ENCODE results near the gene PSD.

PSD gene

DNA sequence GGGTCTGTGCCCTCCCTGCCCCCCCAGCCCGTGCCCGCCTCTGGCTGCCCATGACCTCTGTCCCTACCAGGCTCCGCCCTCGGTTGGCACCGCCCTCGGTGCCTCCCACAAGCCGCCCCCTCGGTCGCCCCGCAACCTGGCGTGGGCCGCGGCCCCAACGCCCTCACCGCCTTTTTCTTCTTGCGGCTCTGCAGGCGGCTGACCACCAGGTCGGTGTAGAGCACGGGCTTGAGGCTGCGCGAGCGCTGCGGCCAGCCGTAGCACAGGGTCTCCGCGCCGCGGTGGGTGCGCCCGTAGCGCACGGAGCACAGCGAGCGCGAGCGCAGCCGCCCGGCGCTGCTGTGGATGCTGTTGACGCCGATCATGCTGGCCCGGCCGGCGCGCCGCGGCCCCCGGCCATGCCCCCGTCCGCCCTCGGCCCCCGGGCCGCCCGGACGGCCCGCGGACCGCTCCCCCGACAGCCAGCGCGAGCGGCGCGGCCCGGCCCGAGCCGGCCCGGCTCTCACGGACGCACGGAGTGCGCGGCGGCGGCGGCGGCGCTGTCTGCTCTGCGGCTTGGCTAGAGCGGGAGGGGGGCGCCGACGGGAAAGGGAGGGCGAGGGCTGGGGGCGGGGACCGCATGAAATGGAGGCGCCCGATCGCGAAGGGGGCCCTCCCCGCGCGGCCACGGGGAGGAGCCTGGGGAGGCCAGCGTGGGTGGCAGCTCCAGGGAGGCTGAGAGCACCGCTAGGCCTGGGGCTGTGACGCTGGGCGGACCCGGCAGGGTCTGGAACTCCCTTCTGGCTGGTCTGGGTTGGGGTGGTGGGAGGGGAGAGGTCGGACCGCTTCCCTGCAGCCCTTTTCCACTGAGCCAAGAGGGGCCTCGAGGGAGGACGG lies 9.6 kb downstream of the PSD start:
- DNase-seq, result peak; percentile 7

DNA sequence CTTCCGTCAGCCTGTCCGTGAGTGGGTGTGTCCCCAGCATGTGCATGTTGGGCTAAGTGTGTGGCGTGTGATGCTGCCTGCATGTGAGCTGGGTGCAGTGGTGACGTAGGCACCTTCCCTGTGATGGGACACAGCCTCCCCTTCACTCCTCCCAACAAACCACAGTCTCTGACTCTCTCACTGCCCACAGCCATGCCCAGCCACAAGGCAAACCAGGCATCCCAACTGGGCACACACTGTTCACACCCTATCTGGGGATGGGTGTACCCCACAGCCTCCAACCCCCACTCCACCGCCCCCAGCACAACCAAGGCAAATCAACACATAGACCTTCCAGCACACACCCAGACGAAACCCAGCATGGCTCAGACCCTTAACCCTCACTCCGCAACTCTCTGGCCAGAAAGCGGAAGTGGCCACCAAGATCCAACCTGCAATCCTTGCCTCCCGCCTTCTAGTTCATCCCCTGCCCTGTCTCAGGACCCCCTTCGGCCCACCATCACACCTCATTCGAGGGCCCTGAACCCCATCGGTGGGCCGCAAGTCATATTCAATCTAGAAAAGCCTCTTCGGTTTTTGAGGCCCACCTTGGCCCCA lies 10.4 kb downstream of the PSD start:
- in situ Hi-C loops (cut with HindIII; ENCODE audit: low pct_ligation_motif_present, low pct_unique_long_range_greater_than_20kb, low sequenced_read_pairs), result no loop called here
- no peak for DNase-seq

More for the DNA sequence above, 9.6 kb downstream of the PSD start:
- in situ Hi-C loops (cut with HindIII; ENCODE audit: low pct_ligation_motif_present, low pct_unique_long_range_greater_than_20kb, low sequenced_read_pairs), result no loop called here

DNA sequence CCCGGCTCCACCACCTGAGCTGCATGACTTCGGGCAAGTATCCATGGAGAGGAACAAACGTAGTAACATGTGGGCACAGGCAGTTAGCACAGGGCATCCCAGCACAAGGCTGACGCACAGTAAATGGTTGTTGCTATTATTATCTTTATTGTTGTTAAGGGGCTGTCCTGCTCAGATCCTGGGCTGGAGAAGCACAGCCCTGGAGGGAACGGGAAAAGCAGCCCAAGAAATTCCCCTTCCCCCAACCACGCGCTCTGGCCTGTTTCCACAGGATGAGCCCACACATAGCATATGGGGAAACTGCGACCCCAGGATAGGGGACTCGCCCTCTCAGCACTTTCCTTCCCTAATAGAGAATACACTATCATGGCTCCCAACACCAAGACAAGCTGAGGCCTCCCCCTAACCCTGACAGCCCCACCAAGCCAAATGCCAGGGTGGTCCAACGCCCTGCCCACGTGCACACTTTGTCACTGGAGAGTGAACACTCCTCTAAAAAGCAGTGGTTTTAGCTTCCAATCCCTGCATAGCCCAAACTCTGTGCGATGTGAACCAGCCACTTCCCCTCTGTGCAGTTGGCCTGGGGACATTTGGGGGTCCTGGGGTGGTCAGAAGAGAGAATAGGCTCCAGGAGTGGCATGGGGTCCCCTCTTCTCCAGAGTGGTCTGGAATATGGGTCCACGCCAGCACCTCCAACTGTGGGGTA lies 11.0 kb downstream of the PSD start:
- no peak for DNase-seq
- in situ Hi-C loops (cut with HindIII; ENCODE audit: low pct_ligation_motif_present, low pct_unique_long_range_greater_than_20kb, low sequenced_read_pairs), result no loop called here

DNA sequence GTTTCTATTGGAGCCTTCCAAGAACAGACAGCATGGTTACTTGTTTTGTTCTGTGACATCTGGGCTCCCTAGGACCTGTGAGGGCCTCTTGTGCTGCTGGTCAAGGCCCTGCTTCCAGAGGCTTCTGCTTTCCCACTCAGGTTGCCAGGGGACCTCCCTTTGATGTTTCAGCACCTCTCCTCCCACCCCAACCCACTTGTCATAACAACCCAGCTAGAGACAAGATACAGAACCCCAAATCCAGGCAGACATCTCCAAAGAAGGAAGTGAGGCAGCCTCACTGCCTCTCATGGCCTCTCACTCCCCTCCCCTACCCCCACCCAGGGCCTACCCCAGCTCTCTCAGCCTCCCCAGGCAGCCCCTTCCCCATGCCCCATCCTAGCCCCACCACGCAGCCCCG lies 11.8 kb downstream of the PSD start:
- in situ Hi-C loops (cut with HindIII; ENCODE audit: low pct_ligation_motif_present, low pct_unique_long_range_greater_than_20kb, low sequenced_read_pairs), result no loop called here
- no peak for DNase-seq

DNA sequence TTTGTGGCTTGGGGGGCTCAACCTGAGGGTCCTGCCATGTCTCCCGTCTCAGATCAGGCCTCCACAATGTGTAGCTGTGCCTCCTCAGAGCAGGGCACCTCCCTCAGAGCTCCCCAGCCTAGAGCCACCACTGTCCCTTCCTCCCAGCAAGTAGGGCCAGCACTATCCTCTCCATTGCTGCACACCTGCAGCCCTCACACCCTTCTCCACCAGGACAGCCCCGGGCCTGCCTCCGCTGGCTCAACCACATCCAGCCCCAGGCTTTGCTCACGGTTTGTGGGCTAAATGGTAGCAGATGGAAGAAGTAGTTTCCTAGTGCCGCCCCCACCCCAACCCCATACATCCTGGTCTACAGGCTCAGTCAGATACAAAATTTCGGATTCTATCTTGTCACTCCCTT lies 13.0 kb downstream of the PSD start:
- in situ Hi-C loops (cut with HindIII; ENCODE audit: low pct_ligation_motif_present, low pct_unique_long_range_greater_than_20kb, low sequenced_read_pairs), result no loop called here
- no peak for DNase-seq

DNA sequence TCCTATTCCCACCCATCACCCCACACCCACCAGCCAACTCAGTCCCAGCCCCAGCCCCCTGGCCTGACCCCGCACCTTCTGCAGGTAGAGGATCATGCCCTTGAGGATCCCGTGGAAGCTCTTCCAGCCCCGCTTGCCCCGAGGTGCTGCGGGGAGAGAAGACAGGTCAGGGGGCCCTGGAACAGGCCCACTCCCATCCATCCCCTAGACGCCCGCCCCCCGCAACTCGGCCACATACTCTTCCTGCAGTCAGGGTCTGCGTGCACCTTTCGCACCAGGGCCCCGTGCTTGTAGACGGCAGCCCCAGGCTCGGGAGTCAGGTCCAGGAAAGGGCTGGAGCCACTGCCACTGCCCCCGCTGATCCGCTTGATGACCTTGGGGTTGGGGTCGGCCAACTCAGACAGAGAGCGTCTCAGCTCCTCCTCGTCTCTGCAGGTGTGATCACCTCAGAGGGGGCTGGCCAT lies 13.4 kb downstream of the PSD start:
- in situ Hi-C loops (cut with HindIII; ENCODE audit: low pct_ligation_motif_present, low pct_unique_long_range_greater_than_20kb, low sequenced_read_pairs), result no loop called here
- no peak for DNase-seq

DNA sequence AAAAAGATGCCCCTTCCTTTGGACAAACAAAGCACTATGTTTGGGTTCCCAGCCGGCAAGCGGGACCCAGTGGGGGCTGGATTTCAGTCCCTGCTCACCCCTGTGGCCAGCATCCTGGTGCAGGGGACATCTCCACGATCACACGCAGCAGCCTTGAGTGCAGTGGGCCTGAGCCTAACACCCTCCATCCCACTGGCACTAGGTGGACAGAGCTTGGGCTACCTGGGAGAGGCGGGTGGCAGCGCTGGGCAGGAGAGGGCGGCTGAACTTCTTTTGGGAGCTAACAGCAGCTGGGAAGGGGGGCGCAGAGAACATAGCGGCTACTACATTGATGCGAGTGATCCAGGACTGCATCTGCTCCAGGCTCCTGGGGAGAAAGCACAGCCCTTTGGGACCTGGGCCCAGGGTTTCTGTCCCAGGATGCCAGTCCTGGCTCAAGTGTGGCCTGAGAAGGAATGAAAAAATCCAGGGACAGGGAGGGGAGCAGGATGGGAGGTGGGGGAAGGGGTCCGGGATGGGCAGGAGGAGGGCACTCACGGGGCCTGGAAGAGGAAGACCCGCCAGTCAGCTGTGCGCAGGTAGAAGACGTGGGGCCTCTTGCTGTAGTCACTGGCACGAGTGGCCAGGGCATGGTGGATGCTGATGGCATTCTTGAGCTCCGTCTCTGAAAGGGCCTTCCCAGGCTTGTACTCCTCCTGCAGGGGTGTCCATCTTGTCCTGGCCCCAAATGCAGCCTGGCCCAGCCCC lies 14.1 kb downstream of the PSD start:
- in situ Hi-C loops (cut with HindIII; ENCODE audit: low pct_ligation_motif_present, low pct_unique_long_range_greater_than_20kb, low sequenced_read_pairs), result no loop called here
- DNase-seq, result no peak

DNA sequence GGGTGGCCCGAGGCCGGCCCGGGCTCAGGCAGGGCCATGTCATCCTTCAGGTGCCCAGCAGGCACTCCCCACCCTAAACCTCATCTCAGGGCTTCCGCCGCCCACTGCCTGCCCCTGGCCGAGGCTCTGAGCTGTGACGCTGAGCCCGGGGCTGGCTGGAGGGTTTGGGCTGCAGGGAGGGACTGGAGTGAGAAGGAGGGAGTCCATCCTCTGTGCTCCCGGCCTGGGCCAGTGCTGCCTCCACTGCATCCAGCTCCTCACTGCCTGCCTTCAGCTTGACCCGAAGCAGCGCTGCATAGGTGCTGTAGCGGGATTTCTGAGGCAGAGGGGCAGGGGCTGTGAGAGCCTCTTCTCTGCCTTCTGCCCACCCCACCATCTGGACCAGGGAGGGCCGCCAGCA lies 15.5 kb downstream of the PSD start:
- DNase-seq, result no peak
- in situ Hi-C loops (cut with HindIII; ENCODE audit: low pct_ligation_motif_present, low pct_unique_long_range_greater_than_20kb, low sequenced_read_pairs), result no loop called here

DNA sequence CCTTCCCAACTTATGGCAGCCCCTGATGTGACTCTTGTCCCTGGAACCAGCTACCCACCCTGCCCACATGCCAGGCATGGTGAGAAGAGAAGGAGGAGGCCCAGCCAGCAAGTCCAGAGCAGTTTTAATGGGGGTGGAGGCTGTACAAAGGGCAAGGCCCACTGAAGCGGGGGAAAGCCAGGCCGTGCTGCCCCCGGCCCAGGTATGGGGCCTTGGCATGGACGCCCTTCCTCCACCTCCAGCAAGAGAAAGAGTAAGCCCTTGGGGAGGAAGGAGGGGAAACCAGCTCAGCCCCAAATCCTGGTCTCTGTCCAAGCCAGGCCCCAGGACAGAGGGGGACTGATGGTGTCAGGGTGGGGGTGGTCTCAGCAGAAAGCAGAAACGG lies 16.1 kb downstream of the PSD start:
- in situ Hi-C loops (cut with HindIII; ENCODE audit: low pct_ligation_motif_present, low pct_unique_long_range_greater_than_20kb, low sequenced_read_pairs), result no loop called here
- no peak for DNase-seq

DNA sequence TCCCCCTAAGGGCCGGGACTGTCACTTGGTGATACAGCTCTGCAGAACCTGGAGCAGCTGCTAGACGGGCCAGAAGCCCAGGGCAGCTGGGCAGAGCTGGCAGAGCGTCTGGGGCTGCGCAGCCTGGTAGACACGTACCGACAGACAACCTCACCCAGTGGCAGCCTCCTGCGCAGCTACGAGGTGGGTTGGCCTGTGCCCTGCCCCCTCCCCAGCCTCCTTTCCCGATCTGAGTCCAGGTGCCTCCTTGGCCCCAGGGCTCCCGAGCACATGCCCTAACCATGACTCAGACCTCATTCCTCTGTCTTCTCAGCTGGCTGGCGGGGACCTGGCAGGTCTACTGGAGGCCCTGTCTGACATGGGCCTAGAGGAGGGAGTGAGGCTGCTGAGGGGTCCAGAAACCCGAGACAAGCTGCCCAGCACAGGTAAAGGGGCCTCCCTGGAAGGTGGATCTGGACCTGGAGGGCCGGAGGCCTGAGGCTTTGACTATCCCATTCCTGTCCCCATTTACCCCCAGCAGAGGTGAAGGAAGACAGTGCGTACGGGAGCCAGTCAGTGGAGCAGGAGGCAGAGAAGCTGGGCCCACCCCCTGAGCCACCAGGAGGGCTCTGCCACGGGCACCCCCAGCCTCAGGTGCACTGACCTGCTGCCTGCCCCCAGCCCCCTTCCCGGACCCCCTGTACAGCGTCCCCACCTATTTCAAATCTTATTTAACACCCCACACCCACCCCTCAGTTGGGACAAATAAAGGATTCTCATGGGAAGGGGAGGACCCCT lies 16.7 kb downstream of the PSD start:
- in situ Hi-C loops (cut with HindIII; ENCODE audit: low pct_ligation_motif_present, low pct_unique_long_range_greater_than_20kb, low sequenced_read_pairs), result no loop called here
- DNase-seq, result peak; percentile 86

DNA sequence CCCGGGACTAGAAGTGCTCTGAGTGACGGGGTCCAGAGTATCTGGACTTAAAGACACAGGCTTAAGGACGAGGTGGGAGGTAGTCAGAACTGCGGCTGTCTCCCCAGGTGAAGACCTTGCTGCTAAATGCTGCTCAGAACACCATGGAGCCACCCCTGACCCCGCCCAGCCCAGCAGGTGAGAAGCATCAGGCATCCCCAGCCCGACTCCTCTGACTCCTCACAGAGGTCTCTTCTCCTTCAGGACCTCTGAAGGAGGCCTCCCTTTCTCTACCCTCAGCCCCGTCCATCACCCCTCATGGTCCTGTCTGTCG lies 17.3 kb downstream of the PSD start:
- in situ Hi-C loops (cut with HindIII; ENCODE audit: low pct_ligation_motif_present, low pct_unique_long_range_greater_than_20kb, low sequenced_read_pairs), result no loop called here
- DNase-seq, result no peak

DNA sequence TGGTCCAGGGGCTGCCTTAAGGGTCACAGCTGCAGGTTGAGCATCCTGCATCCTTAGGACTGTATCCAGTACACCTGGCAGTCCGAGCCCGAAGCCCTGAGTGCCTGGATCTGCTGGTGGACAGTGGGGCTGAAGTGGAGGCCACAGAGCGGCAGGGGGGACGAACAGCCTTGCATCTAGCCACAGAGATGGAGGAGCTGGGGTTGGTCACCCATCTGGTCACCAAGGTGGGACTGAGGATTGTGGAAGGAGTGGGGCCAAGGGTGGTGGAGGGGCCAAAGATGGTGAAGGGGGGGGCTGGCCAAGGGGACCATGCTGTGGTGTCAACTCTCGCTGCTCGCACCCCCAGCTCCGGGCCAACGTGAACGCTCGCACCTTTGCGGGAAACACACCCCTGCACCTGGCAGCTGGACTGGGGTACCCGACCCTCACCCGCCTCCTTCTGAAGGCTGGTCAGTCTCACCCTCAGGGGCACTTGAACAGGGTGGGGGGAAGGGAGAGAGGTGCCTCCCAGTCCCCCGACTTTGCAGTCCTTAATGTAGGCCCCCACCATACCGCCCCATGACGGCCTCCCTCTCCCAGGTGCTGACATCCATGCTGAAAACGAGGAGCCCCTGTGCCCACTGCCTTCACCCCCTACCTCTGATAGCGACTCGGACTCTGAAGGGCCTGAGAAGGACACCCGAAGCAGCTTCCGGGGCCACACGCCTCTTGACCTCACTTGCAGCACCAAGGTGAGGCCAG lies 17.8 kb downstream of the PSD start:
- in situ Hi-C loops (cut with HindIII; ENCODE audit: low pct_ligation_motif_present, low pct_unique_long_range_greater_than_20kb, low sequenced_read_pairs), result no loop called here
- no peak for DNase-seq

DNA sequence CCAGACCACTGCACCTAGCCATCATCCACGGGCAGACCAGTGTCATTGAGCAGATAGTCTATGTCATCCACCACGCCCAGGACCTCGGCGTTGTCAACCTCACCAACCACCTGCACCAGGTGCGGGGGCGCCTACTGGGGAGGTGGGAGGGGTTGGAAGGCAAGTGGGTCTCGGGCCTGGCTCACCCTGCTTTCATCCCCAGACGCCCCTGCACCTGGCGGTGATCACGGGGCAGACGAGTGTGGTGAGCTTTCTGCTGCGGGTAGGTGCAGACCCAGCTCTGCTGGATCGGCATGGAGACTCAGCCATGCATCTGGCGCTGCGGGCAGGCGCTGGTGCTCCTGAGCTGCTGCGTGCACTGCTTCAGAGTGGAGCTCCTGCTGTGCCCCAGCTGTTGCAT lies 18.5 kb downstream of the PSD start:
- in situ Hi-C loops (cut with HindIII; ENCODE audit: low pct_ligation_motif_present, low pct_unique_long_range_greater_than_20kb, low sequenced_read_pairs), result no loop called here
- no peak for DNase-seq

DNA sequence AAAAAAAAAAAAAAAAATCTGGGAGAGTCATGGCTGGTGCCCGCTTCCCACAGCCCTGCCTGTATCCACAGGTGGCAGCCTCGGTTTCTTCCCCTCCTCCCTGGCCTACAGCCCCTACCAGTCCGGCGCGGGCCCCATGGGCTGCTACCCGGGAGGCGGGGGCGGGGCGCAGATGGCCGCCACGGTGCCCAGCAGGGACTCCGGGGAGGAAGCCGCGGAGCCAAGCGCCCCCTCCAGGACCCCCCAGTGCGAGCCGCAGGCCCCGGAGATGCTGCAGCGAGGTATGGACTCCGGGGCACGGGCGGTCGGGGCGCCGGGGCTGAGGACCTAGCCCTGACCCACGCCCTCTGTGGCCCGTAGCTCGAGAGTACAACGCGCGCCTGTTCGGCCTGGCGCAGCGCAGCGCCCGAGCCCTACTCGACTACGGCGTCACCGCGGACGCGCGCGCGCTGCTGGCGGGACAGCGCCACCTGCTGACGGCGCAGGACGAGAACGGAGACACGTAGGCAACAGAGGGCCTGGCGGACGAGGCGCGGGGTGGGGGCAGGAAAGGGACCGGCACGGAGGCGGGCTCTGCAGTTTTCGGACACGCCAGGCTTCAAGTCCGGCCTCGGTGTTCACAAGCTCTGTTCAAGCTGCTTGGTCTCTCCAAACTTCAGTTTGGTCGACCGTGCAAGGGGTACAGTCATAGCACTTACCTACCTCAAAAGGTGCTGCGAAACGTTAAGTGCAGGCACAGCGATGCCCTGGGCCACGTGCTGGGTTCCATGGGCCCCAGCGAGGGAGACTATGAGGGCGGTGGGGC lies 19.2 kb downstream of the PSD start:
- in situ Hi-C loops (cut with HindIII; ENCODE audit: low pct_ligation_motif_present, low pct_unique_long_range_greater_than_20kb, low sequenced_read_pairs), result no loop called here
- DNase-seq, result peak; percentile 88

DNA sequence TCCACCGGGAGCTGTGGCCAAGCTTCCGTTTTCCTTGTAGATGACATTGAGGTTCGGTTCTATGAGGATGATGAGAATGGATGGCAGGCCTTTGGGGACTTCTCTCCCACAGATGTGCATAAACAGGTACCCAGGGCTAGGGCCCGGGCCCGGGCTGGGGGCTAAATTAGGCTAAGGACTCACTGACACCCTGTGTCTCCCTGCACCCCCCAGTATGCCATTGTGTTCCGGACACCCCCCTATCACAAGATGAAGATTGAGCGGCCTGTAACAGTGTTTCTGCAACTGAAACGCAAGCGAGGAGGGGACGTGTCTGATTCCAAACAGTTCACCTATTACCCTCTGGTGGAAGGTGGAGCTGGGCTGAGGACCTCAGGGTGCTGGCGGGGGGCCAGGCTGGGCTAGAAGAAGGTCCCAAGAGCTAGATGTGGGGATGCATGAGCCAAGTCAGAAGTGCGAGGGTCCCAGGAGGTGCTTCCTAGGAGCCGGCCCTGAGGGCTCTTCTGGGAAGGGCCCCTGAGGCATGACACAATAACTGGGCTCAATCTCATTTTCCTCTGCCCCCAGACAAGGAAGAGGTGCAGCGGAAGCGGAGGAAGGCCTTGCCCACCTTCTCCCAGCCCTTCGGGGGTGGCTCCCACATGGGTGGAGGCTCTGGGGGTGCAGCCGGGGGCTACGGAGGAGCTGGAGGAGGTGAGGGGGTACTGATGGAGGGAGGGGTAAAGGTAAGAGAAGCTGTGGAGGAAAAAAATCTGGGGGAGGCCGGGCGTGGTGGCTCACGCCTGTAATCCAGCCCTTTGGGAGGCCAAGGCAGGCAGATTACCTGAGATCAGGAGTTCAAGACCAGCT lies 20.2 kb downstream of the PSD start:
- in situ Hi-C loops (cut with HindIII; ENCODE audit: low pct_ligation_motif_present, low pct_unique_long_range_greater_than_20kb, low sequenced_read_pairs), result no loop called here
- DNase-seq, result no peak
